H9 (cell line): ENCODE results near the gene RCSD1. TPM values are rescaled to one million over a fixed set of nuclear protein-coding genes. Genes with fewer than 3 reads are reported as not detected.

Source experiments
- DNase-seq: peaks from one replicate; pipeline ENCODE4 v3.0.0-alpha.2; 2017
- H2AFZ ChIP-seq: one replicate; pipeline ENCODE4 v1.6.1; 2013; ENCODE audit warnings: mild to moderate bottlenecking, low read length, control low read depth, moderate library complexity
- H2AK5ac ChIP-seq: 2 replicates; pipeline ENCODE4 v1.6.1; 2013; ENCODE audit warnings: low read length, control low read depth, mixed read lengths; ENCODE audit not compliant: insufficient read length
- H2BK120ac ChIP-seq: one replicate; pipeline ENCODE4 v1.6.1; 2013; ENCODE audit warnings: low read depth, mild to moderate bottlenecking, low read length, control low read depth, inconsistent platforms; ENCODE audit not compliant: poor library complexity, severe bottlenecking
- H2BK12ac ChIP-seq: 2 replicates; pipeline ENCODE4 v1.6.1; 2013; ENCODE audit warnings: low read length, control low read depth, mixed read lengths, low read depth; ENCODE audit not compliant: insufficient read length
- H2BK15ac ChIP-seq: 2 replicates; pipeline ENCODE4 v1.6.1; 2013; ENCODE audit warnings: low read depth, low read length, control low read depth
- H2BK20ac ChIP-seq: one replicate; pipeline ENCODE4 v1.6.1; 2013; ENCODE audit warnings: low read depth, mild to moderate bottlenecking, low read length, control low read depth, inconsistent platforms; ENCODE audit not compliant: poor library complexity, severe bottlenecking
- H2BK5ac ChIP-seq: 2 replicates; pipeline ENCODE4 v1.6.1; 2013; ENCODE audit warnings: low read length, control low read depth, mixed read lengths; ENCODE audit not compliant: insufficient read length
- H3K14ac ChIP-seq: 2 replicates; pipeline ENCODE4 v1.6.1; 2013; ENCODE audit warnings: low read length, control low read depth; ENCODE audit not compliant: insufficient read depth
- H3K18ac ChIP-seq: 2 replicates; pipeline ENCODE4 v1.6.1; 2013; ENCODE audit warnings: low read depth, mild to moderate bottlenecking, mixed read lengths, low read length, control low read depth; ENCODE audit not compliant: insufficient read length
- H3K23ac ChIP-seq: 2 replicates; pipeline ENCODE4 v1.6.1; 2013; ENCODE audit warnings: low read length, control low read depth, mixed read lengths, low read depth; ENCODE audit not compliant: insufficient read length
- H3K23me2 ChIP-seq: 2 replicates; pipeline ENCODE4 v1.6.1; 2013; ENCODE audit warnings: low read depth, mild to moderate bottlenecking, mixed read lengths, low read length, control low read depth; ENCODE audit not compliant: insufficient read length, poor library complexity, severe bottlenecking
- H3K27ac ChIP-seq: 2 replicates; pipeline ENCODE4 v1.5.1; 2013; ENCODE audit warnings: low read length, control low read depth, mixed read lengths, low read depth; ENCODE audit not compliant: insufficient read length
- H3K27me3 ChIP-seq: 2 replicates; pipeline ENCODE4 v1.6.1; 2013; ENCODE audit warnings: low read length, control low read depth, inconsistent platforms; ENCODE audit not compliant: insufficient read depth
- H3K4ac ChIP-seq: 2 replicates; pipeline ENCODE4 v1.6.1; 2013; ENCODE audit warnings: low read depth, mild to moderate bottlenecking, control low read depth, inconsistent platforms, low read length, moderate library complexity
- H3K4me1 ChIP-seq: 2 replicates; pipeline ENCODE4 v1.6.1; 2013; ENCODE audit warnings: low read length, control low read depth, inconsistent platforms; ENCODE audit not compliant: insufficient read depth
- H3K4me2 ChIP-seq: 2 replicates; pipeline ENCODE4 v1.6.1; 2013; ENCODE audit warnings: low read length, control low read depth, mixed read lengths; ENCODE audit not compliant: insufficient read length, insufficient read depth
- H3K56ac ChIP-seq: 2 replicates; pipeline ENCODE4 v1.6.1; 2013; ENCODE audit warnings: low read depth, mild to moderate bottlenecking, mixed read lengths, low read length, control low read depth; ENCODE audit not compliant: insufficient read length
- H3K79me1 ChIP-seq: 2 replicates; pipeline ENCODE4 v1.6.1; 2013; ENCODE audit warnings: low read depth, mild to moderate bottlenecking, moderate library complexity, low read length, control low read depth, inconsistent platforms; ENCODE audit not compliant: insufficient read depth, poor library complexity, severe bottlenecking
- H3K79me2 ChIP-seq: 2 replicates; pipeline ENCODE4 v1.6.1; 2013; ENCODE audit warnings: low read length, control low read depth, inconsistent platforms; ENCODE audit not compliant: insufficient read depth
- H3K9ac ChIP-seq: 2 replicates; pipeline ENCODE4 v1.6.1; 2013; ENCODE audit warnings: low read length, control low read depth, mixed read lengths; ENCODE audit not compliant: insufficient read length; ENCODE audit errors: extremely low read depth
- H3K9me3 ChIP-seq: one replicate; pipeline ENCODE4 v1.6.1; 2013; ENCODE audit warnings: low read depth, low read length, inconsistent platforms; ENCODE audit not compliant: control insufficient read depth
- H3T11ph ChIP-seq: one replicate; pipeline ENCODE4 v1.6.1; 2013; ENCODE audit warnings: mild to moderate bottlenecking, low read length, control low read depth, inconsistent platforms
- H4K20me1 ChIP-seq: one replicate; pipeline ENCODE4 v1.6.1; 2013; ENCODE audit not compliant: control insufficient read depth, insufficient read length, insufficient read depth
- H4K5ac ChIP-seq: 2 replicates; pipeline ENCODE4 v1.6.1; 2013; ENCODE audit warnings: low read depth, mild to moderate bottlenecking, mixed read lengths, low read length, control low read depth; ENCODE audit not compliant: insufficient read length
- H4K8ac ChIP-seq: replicated peaks from 2 replicates; pipeline ENCODE4 v1.6.1; 2013; ENCODE audit warnings: low read length, control low read depth, mixed read lengths, low read depth; ENCODE audit not compliant: insufficient read length
- H4K91ac ChIP-seq: 2 replicates; pipeline ENCODE4 v1.6.1; 2013; ENCODE audit warnings: low read depth, mild to moderate bottlenecking, moderate library complexity, mixed read lengths, low read length, control low read depth; ENCODE audit not compliant: insufficient read length
- H3K27ac Mint-ChIP-seq, 3 experiments: 2 replicates in 2 of 3; 3 replicates in 1 of 3; pipeline ENCODE4 v1.8.0; 2020 to 2021; ENCODE audit warnings: mixed read lengths in 3 of 3, mild to moderate bottlenecking in 1 of 3, moderate library complexity in 1 of 3
- H3K27me3 Mint-ChIP-seq: 2 replicates; pipeline ENCODE4 v1.8.0; 2021; ENCODE audit warnings: low read depth, mild to moderate bottlenecking, moderate library complexity, mixed read lengths
- H3K36me3 Mint-ChIP-seq, 3 experiments: 2 replicates in 2 of 3; 3 replicates in 1 of 3; pipeline ENCODE4 v1.8.0; 2020 to 2021; ENCODE audit warnings: low read depth in 3 of 3, mixed read lengths in 3 of 3; ENCODE audit not compliant: insufficient read depth in 1 of 3
- H3K4me1 Mint-ChIP-seq, 2 experiments: 2 replicates each; pipeline ENCODE4 v1.8.0; 2020; ENCODE audit warnings: mixed read lengths in 2 of 2
- H3K4me3 Mint-ChIP-seq, 2 experiments: 2 replicates in 1 of 2; 3 replicates in 1 of 2; pipeline ENCODE4 v1.8.0; 2020 to 2021; ENCODE audit warnings: mild to moderate bottlenecking in 2 of 2, mixed read lengths in 2 of 2, moderate library complexity in 1 of 2
- H3K9me3 Mint-ChIP-seq, 2 experiments: 2 replicates in 1 of 2; 3 replicates in 1 of 2; pipeline ENCODE4 v1.8.0; 2020; ENCODE audit warnings: mild to moderate bottlenecking in 2 of 2, mixed read lengths in 2 of 2, moderate library complexity in 1 of 2
- WGBS: extraction: QIAGEN DNeasy Blood & Tissue Kit; methylation state at CpG from one replicate; pipeline ENCODE4 v1.1.7; 2013; ENCODE audit warnings: missing lambda C conversion rate, low lambda C conversion rate, mixed read lengths; ENCODE audit not compliant: insufficient read length; ENCODE audit errors: extremely low coverage; 5-methylcytosine and 5-hydroxymethylcytosine counted together
- total RNA-seq: library from RNA; stranded (reverse); gene quantifications from 2 replicates; pipeline ENCODE4 v1.2.1, GENCODE V29; 2021
- TF ChIP-seq, protein P1 (sequence below): fragments of 200-600 bp; sonication (generic); conservative IDR thresholded peaks from 3 replicates; pipeline ENCODE4 v1.8.0; 2021; ENCODE audit warnings: antibody characterized with exemption, mild to moderate bottlenecking

Gene RCSD1
- total RNA-seq, 1 experiment from 2014 or later, result 0.13 TPM

DNA sequence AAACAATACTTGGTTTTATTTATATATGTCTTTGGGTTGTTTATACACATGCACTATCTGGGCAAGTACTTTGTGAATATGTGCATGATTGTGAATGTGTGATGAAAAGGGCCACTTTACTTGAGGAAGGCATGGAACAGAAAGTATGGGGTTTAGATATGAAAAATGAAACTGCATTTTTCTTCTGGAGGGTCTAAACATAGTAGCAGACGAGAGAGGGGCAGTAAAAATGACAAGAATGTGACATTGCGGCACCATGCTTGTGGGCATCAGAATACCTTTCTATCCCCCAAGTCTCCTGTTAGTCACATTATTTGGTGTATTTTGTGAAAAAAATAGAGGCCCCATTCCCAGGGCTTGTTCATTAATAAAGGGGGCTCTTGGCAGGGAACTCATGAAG, 76.3 kb downstream of the RCSD1 start:
- Histone ChIP-seq H3K23ac (no peak overlapping the region), H2BK12ac (no peak overlapping the region), H3K4ac (no peak overlapping the region), H4K20me1 (no peaks in the 10 kb centered on the region), H3T11ph (no peak overlapping the region), H3K4me1 (peaks cover 9% of the 10 kb centered on the region), H3K9ac (no peak overlapping the region), H3K27me3 (no peaks in the 10 kb centered on the region), H3K27ac (no peak overlapping the region), H3K14ac (no peak overlapping the region), H2AK5ac (no peak overlapping the region), H3K4me2 (no peak overlapping the region), H2BK15ac (no peak overlapping the region), H3K9me3 (no peaks in the 10 kb centered on the region), H2BK5ac (no peak overlapping the region), H3K79me1 (no peaks in the 10 kb centered on the region), H3K56ac (no peak overlapping the region), H3K18ac (no peak overlapping the region), H4K8ac (no peak overlapping the region), H2BK20ac (no peak overlapping the region), H4K5ac (no peak overlapping the region), H3K79me2 (no peaks in the 10 kb centered on the region), H4K91ac (no peak overlapping the region), H2BK120ac (no peak overlapping the region), H3K23me2 (no peaks in the 10 kb centered on the region), H2AFZ (no peak overlapping the region)
- Mint-ChIP-seq H3K4me3 (no peak overlapping the region), H3K27me3 (peaks cover 10% of the 10 kb centered on the region), H3K36me3 (no peaks in the 10 kb centered on the region), H3K4me1 (peaks cover 66 to 78% of the 10 kb centered on the region in 2 experiments), H3K9me3 (no peaks in the 10 kb centered on the region; a peak in 1 of 5 replicates), H3K27ac (no peak overlapping the region; a peak in 1 of 7 replicates)
- no peak for DNase-seq
- WGBS, result no CpG with 5 or more reads among the region's 2 CpGs
- TF ChIP-seq, protein P1, sequence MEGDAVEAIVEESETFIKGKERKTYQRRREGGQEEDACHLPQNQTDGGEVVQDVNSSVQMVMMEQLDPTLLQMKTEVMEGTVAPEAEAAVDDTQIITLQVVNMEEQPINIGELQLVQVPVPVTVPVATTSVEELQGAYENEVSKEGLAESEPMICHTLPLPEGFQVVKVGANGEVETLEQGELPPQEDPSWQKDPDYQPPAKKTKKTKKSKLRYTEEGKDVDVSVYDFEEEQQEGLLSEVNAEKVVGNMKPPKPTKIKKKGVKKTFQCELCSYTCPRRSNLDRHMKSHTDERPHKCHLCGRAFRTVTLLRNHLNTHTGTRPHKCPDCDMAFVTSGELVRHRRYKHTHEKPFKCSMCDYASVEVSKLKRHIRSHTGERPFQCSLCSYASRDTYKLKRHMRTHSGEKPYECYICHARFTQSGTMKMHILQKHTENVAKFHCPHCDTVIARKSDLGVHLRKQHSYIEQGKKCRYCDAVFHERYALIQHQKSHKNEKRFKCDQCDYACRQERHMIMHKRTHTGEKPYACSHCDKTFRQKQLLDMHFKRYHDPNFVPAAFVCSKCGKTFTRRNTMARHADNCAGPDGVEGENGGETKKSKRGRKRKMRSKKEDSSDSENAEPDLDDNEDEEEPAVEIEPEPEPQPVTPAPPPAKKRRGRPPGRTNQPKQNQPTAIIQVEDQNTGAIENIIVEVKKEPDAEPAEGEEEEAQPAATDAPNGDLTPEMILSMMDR, result no peak
